ENCODE data around the gene ATP8A1.

The ATP8A1 gene

GRCh38 chr4:42637867-42638266 lies 19.0 kb downstream of the ATP8A1 start:
- no peak for DNase-seq (ENCODE audit: low read depth, low spot score)
- TF ChIP-seq POLR2AphosphoS5 (IDR thresholded peaks at IDR 0.05; ENCODE audit: borderline replicate concordance, low read depth, low read length): no peak
- no peak for TF ChIP-seq FOXP2 (optimal IDR thresholded peaks at IDR 0.05; ENCODE audit: control extremely low read depth, extremely low read length, insufficient read depth)
- TF ChIP-seq EZH2 (IDR thresholded peaks at IDR 0.05): no peak
- Histone ChIP-seq H3K9ac (ENCODE audit: insufficient read length) (no peak overlapping the region), H3K27ac (no peak overlapping the region), H3K36me3 (ENCODE audit: insufficient read depth, low read length) (no peaks in the 10 kb centered on the region), H3K4me3 (no peak overlapping the region), H3K9me3 (ENCODE audit: low read depth, low read length) (no peaks in the 10 kb centered on the region)

GRCh38 chr4:42637104-42637503 lies 19.8 kb downstream of the ATP8A1 start:
- no peak overlapping the region for H3K4me3 ChIP-seq
- TF ChIP-seq EZH2 (IDR thresholded peaks at IDR 0.05) (no peak), POLR2AphosphoS5 (IDR thresholded peaks at IDR 0.05; ENCODE audit: borderline replicate concordance, low read depth, low read length) (no peak), FOXP2 (optimal IDR thresholded peaks at IDR 0.05; ENCODE audit: control extremely low read depth, extremely low read length, insufficient read depth) (no peak)
- H3K9me3 ChIP-seq (ENCODE audit: low read depth, low read length): no peaks in the 10 kb centered on the region
- no peak overlapping the region for H3K27ac ChIP-seq
- no peak for DNase-seq (ENCODE audit: low read depth, low spot score)
- H3K9ac ChIP-seq (ENCODE audit: insufficient read length): no peak overlapping the region
- no peaks in the 10 kb centered on the region for H3K36me3 ChIP-seq (ENCODE audit: insufficient read depth, low read length)

- Histone ChIP-seq H3K36me3 (ENCODE audit: insufficient read depth, low read length) (no peaks in the 10 kb centered on the region), H3K9ac (ENCODE audit: insufficient read length) (no peak overlapping the region), H3K9me3 (ENCODE audit: low read depth, low read length) (no peaks in the 10 kb centered on the region), H3K27ac (no peak overlapping the region), H3K4me3 (no peak overlapping the region)
- TF ChIP-seq EZH2 (IDR thresholded peaks at IDR 0.05) (no peak), FOXP2 (optimal IDR thresholded peaks at IDR 0.05; ENCODE audit: control extremely low read depth, extremely low read length, insufficient read depth) (no peak), POLR2AphosphoS5 (IDR thresholded peaks at IDR 0.05; ENCODE audit: borderline replicate concordance, low read depth, low read length) (no peak)
- no peak for DNase-seq (ENCODE audit: low read depth, low spot score)
These were observed 20.3 kb downstream of the ATP8A1 start for GRCh38 chr4:42636645-42636949.

- DNase-seq (ENCODE audit: low read depth, low spot score): no peak
- Histone ChIP-seq H3K4me3 (no peak overlapping the region), H3K9me3 (ENCODE audit: low read depth, low read length) (no peaks in the 10 kb centered on the region), H3K9ac (ENCODE audit: insufficient read length) (no peak overlapping the region), H3K27ac (no peak overlapping the region), H3K36me3 (ENCODE audit: insufficient read depth, low read length) (no peaks in the 10 kb centered on the region)
- no peak for TF ChIP-seq EZH2 (IDR thresholded peaks at IDR 0.05)
- TF ChIP-seq POLR2AphosphoS5 (IDR thresholded peaks at IDR 0.05; ENCODE audit: borderline replicate concordance, low read depth, low read length): no peak
- no peak for TF ChIP-seq FOXP2 (optimal IDR thresholded peaks at IDR 0.05; ENCODE audit: control extremely low read depth, extremely low read length, insufficient read depth)
These were observed 23.1 kb downstream of the ATP8A1 start for GRCh38 chr4:42633605-42634388.

GRCh38 chr4:42632653-42633382 lies 24.1 kb downstream of the ATP8A1 start:
- no peak overlapping the region for H3K4me3 ChIP-seq
- no peak for DNase-seq (ENCODE audit: low read depth, low spot score)

GRCh38 chr4:42630908-42631307 lies 26.0 kb downstream of the ATP8A1 start:
- Histone ChIP-seq H3K9me3 (ENCODE audit: low read depth, low read length) (no peaks in the 10 kb centered on the region), H3K27ac (no peak overlapping the region), H3K4me3 (no peak overlapping the region), H3K9ac (ENCODE audit: insufficient read length) (no peak overlapping the region), H3K36me3 (ENCODE audit: insufficient read depth, low read length) (no peaks in the 10 kb centered on the region)
- no peak for DNase-seq (ENCODE audit: low read depth, low spot score)
- TF ChIP-seq POLR2AphosphoS5 (IDR thresholded peaks at IDR 0.05; ENCODE audit: borderline replicate concordance, low read depth, low read length): no peak
- no peak for TF ChIP-seq FOXP2 (optimal IDR thresholded peaks at IDR 0.05; ENCODE audit: control extremely low read depth, extremely low read length, insufficient read depth)
- no peak for TF ChIP-seq EZH2 (IDR thresholded peaks at IDR 0.05)

More at GRCh38 chr4:42632653-42633382, 24.1 kb downstream of the ATP8A1 start:
- H3K27ac ChIP-seq: no peak overlapping the region
- no peaks in the 10 kb centered on the region for H3K36me3 ChIP-seq (ENCODE audit: insufficient read depth, low read length)
- H3K9me3 ChIP-seq (ENCODE audit: low read depth, low read length): no peaks in the 10 kb centered on the region
- no peak overlapping the region for H3K9ac ChIP-seq (ENCODE audit: insufficient read length)
- no peak for TF ChIP-seq POLR2AphosphoS5 (IDR thresholded peaks at IDR 0.05; ENCODE audit: borderline replicate concordance, low read depth, low read length)

- H3K36me3 ChIP-seq (ENCODE audit: insufficient read depth, low read length): no peaks in the 10 kb centered on the region
- DNase-seq (ENCODE audit: low read depth, low spot score): no peak
- no peaks in the 10 kb centered on the region for H3K9me3 ChIP-seq (ENCODE audit: low read depth, low read length)
- TF ChIP-seq POLR2AphosphoS5 (IDR thresholded peaks at IDR 0.05; ENCODE audit: borderline replicate concordance, low read depth, low read length): no peak
- no peak for TF ChIP-seq EZH2 (IDR thresholded peaks at IDR 0.05)
- no peak for TF ChIP-seq FOXP2 (optimal IDR thresholded peaks at IDR 0.05; ENCODE audit: control extremely low read depth, extremely low read length, insufficient read depth)
- H3K9ac ChIP-seq (ENCODE audit: insufficient read length): no peak overlapping the region
- H3K27ac ChIP-seq: no peak overlapping the region
- no peak overlapping the region for H3K4me3 ChIP-seq
These were observed 28.2 kb downstream of the ATP8A1 start for GRCh38 chr4:42628740-42629139.

GRCh38 chr4:42627885-42628646 lies 28.8 kb downstream of the ATP8A1 start:
- no peak for DNase-seq (ENCODE audit: low read depth, low spot score)
- Histone ChIP-seq H3K27ac (no peak overlapping the region), H3K9me3 (ENCODE audit: low read depth, low read length) (no peaks in the 10 kb centered on the region), H3K9ac (ENCODE audit: insufficient read length) (no peak overlapping the region), H3K4me3 (no peak overlapping the region), H3K36me3 (ENCODE audit: insufficient read depth, low read length) (no peaks in the 10 kb centered on the region)
- TF ChIP-seq EZH2 (IDR thresholded peaks at IDR 0.05) (no peak), FOXP2 (optimal IDR thresholded peaks at IDR 0.05; ENCODE audit: control extremely low read depth, extremely low read length, insufficient read depth) (no peak), POLR2AphosphoS5 (IDR thresholded peaks at IDR 0.05; ENCODE audit: borderline replicate concordance, low read depth, low read length) (no peak)
